IMR-90 (cell line): ENCODE measurements around the gene EXOG. TPM values are rescaled to one million over a fixed set of nuclear protein-coding genes. Genes with fewer than 3 reads are reported as not detected.

Experiments
- ATAC-seq: fragments of 200-7000 bp; cut with Tn5 transposase; 2 replicates; pipeline ENCODE4 v1.9.1; 2020; ENCODE audit warnings: low read depth, mild to moderate bottlenecking, moderate library complexity
- BruUV-seq: library from RNA; stranded (reverse); fragments of 400-500 nt; replicated peaks from 2 replicates; lab custom pipeline; 2021; lab: Mats Ljungman, UMichigan
- CTCF ChIA-PET: fragments of 300-600 bp; formaldehyde crosslinking; extraction: SDS; loops from one replicate; lab custom pipeline; 2021; ENCODE audit warnings: antibody characterized with exemption; lab: Yijun Ruan, JAX
- POLR2A ChIA-PET: fragments of 300-600 bp; sonication (Branson Sonifier 250); formaldehyde crosslinking; loops from one replicate; lab custom pipeline; 2022; ENCODE audit warnings: antibody characterized with exemption; ENCODE audit not compliant: unreplicated experiment; lab: Charles Lee
- DNase-seq: peaks from one replicate; pipeline ENCODE4 v3.0.0; 2013
- H2AFZ ChIP-seq: replicated peaks from 2 replicates; pipeline ENCODE3; 2013; ENCODE audit warnings: low read length, mild to moderate bottlenecking; ENCODE audit not compliant: poor library complexity
- H2AK5ac ChIP-seq: 2 replicates; pipeline ENCODE4 v1.6.1; 2013; ENCODE audit warnings: low read depth, low read length, inconsistent platforms
- H2AK9ac ChIP-seq: replicated peaks from 2 replicates; pipeline ENCODE3; 2013; ENCODE audit warnings: mild to moderate bottlenecking, low read depth, low read length, moderate library complexity; ENCODE audit not compliant: poor library complexity
- H2BK120ac ChIP-seq: 2 replicates; pipeline ENCODE4 v1.6.1; 2013; ENCODE audit warnings: low read depth, low read length, inconsistent platforms
- H2BK15ac ChIP-seq: 3 replicates; pipeline ENCODE4 v1.6.1; 2013; ENCODE audit warnings: low read depth, low read length, inconsistent platforms
- H2BK20ac ChIP-seq: 2 replicates; pipeline ENCODE4 v1.6.1; 2013; ENCODE audit warnings: low read depth, mild to moderate bottlenecking, inconsistent platforms, low read length, moderate library complexity
- H2BK5ac ChIP-seq: 2 replicates; pipeline ENCODE4 v1.6.1; 2013; ENCODE audit warnings: mild to moderate bottlenecking, low read depth, low read length, inconsistent platforms; ENCODE audit not compliant: poor library complexity, severe bottlenecking
- H3K14ac ChIP-seq: replicated peaks from 2 replicates; pipeline ENCODE4 v1.6.1; 2013; ENCODE audit warnings: low read depth, low read length, inconsistent platforms
- H3K18ac ChIP-seq: 2 replicates; pipeline ENCODE4 v1.6.1; 2013; ENCODE audit warnings: low read depth, low read length, control low read depth
- H3K23ac ChIP-seq: 2 replicates; pipeline ENCODE4 v1.6.1; 2013; ENCODE audit warnings: low read depth, low read length, inconsistent platforms
- H3K27ac ChIP-seq: 2 replicates; pipeline ENCODE4 v1.5.1; 2013; ENCODE audit warnings: mild to moderate bottlenecking, control low read depth, low read length; ENCODE audit not compliant: insufficient read depth
- H3K27me3 ChIP-seq: 2 replicates; pipeline ENCODE4 v1.6.1; 2013; ENCODE audit warnings: low read length; ENCODE audit not compliant: control insufficient read depth, insufficient read depth
- H3K36me3 ChIP-seq: 2 replicates; pipeline ENCODE4 v1.6.1; 2013; ENCODE audit warnings: low read length, mixed read lengths; ENCODE audit not compliant: control insufficient read depth, insufficient read depth
- H3K4ac ChIP-seq: 2 replicates; pipeline ENCODE4 v1.6.1; 2013; ENCODE audit warnings: low read depth, low read length, inconsistent platforms
- H3K4me1 ChIP-seq: 2 replicates; pipeline ENCODE4 v1.6.1; 2013; ENCODE audit warnings: low read length, mixed read lengths; ENCODE audit not compliant: control insufficient read depth, insufficient read depth
- H3K4me2 ChIP-seq: 2 replicates; pipeline ENCODE4 v1.6.1; 2013; ENCODE audit warnings: low read depth, mild to moderate bottlenecking, control low read depth, low read length, moderate library complexity
- H3K4me3 ChIP-seq: 2 replicates; pipeline ENCODE4 v1.5.1; 2013; ENCODE audit warnings: low read depth, mild to moderate bottlenecking, control low read depth, low read length, moderate library complexity; ENCODE audit not compliant: insufficient read depth
- H3K56ac ChIP-seq: 2 replicates; pipeline ENCODE4 v1.6.1; 2013; ENCODE audit warnings: low read length, inconsistent platforms; ENCODE audit not compliant: insufficient read depth; ENCODE audit errors: extremely low read depth
- H3K79me1 ChIP-seq, 2 experiments: 2 replicates each; pipeline ENCODE4 v1.6.1; 2013; ENCODE audit warnings: low read length in 2 of 2, inconsistent platforms in 1 of 2, low read depth in 1 of 2
- H3K9ac ChIP-seq: 2 replicates; pipeline ENCODE4 v1.6.1; 2013; ENCODE audit warnings: low read depth, low read length, control low read depth
- H3K9me1 ChIP-seq: 2 replicates; pipeline ENCODE4 v1.6.1; 2013; ENCODE audit warnings: low read length, inconsistent platforms; ENCODE audit not compliant: insufficient read depth
- H3K9me3 ChIP-seq: 2 replicates; pipeline ENCODE4 v1.6.1; 2013; ENCODE audit warnings: low read length; ENCODE audit not compliant: control insufficient read depth, insufficient read depth
- H4K20me1 ChIP-seq: 2 replicates; pipeline ENCODE4 v1.6.1; 2013; ENCODE audit warnings: low read length, inconsistent platforms; ENCODE audit not compliant: insufficient read depth
- H4K5ac ChIP-seq: 2 replicates; pipeline ENCODE4 v1.6.1; 2013; ENCODE audit warnings: mild to moderate bottlenecking, low read depth, low read length, control low read depth
- H4K8ac ChIP-seq, 2 experiments: 2 replicates each; pipeline ENCODE4 v1.6.1; 2013; ENCODE audit warnings: low read depth in 2 of 2, low read length in 2 of 2, control low read depth in 1 of 2, inconsistent platforms in 1 of 2
- H4K91ac ChIP-seq: 2 replicates; pipeline ENCODE4 v1.6.1; 2013; ENCODE audit warnings: low read depth, low read length, inconsistent platforms; ENCODE audit not compliant: insufficient read depth
- BHLHE40 ChIP-seq: fragments of 150-350 bp; IDR thresholded peaks from 2 replicates; pipeline ENCODE4 v1.6.1; 2016; ENCODE audit warnings: mild to moderate bottlenecking, low read depth, low read length
- WGBS, 2 experiments: methylation state at CpG; one replicate each; pipeline versions ENCODE4 v1.1.5 to v1.1.7; 2013; ENCODE audit warnings: missing lambda C conversion rate in 2 of 2; ENCODE audit not compliant: insufficient read length in 1 of 2; ENCODE audit errors: extremely low coverage in 2 of 2; 5-methylcytosine and 5-hydroxymethylcytosine counted together
- dilution Hi-C: fragments of 300-500 bp; cut with HindIII; formaldehyde crosslinking; loops from one replicate; pipeline ENCODE4 v1.14.3; 2018; ENCODE audit warnings: low sequenced_read_pairs; ENCODE audit not compliant: unreplicated experiment
- in situ Hi-C: fragments of 300-500 bp; cut with MboI; formaldehyde crosslinking; loops from 3 replicates; pipeline ENCODE4 v1.14.3; 2019; ENCODE audit warnings: low sequenced_read_pairs, inconsistent platforms, mixed read lengths
- intact Hi-C: fragments of 100-400 bp; cut with micrococcal nuclease; formaldehyde crosslinking; loops from 2 replicates; pipeline ENCODE4 v1.10.0; 2022
- polyA plus RNA-seq, 3 experiments: library from polyadenylated mRNA; depleted of rRNA; stranded (reverse); fragments of >200 nt; gene quantifications; 2 replicates each; pipeline ENCODE4 v1.2.3, GENCODE V29; 2012; ENCODE audit warnings: low replicate concordance in 1 of 3
- total RNA-seq: library from RNA; depleted of rRNA; stranded (reverse); fragments of >200 nt; gene quantifications from 2 replicates; pipeline ENCODE4 v1.2.3, GENCODE V29; 2012

Gene EXOG
- total and polyA plus RNA-seq, 2 of the 4 experiments (the other 2 are of a cell fraction) = 10.2 to 15.0 TPM

DNA sequence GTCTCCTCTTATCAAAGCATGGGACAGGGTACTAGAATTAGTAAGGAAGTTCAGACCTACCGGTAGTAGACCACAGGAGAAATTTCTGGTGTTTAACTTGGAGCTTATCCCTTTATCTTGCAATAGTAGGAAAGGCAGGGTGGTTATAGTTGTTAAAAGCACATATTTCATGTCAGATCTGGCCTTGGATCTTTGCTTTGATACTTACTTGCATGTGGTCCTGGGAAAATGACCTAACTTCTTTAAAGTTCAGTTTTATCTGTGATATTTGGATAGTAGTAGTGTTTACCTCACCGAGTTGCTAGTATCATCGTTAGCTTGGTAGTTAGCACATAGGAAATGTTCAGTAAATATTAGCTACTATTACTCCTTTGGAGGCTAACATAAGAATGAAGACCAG is 15.4 kb downstream of the EXOG start:
- Histone ChIP-seq H3K18ac (no peak overlapping the region), H4K91ac (no peak overlapping the region), H3K4ac (no peak overlapping the region), H3K14ac (no peak overlapping the region), H4K8ac (no peak overlapping the region), H2AK9ac (no peak overlapping the region), H3K36me3 (peaks cover 15% of the 10 kb centered on the region), H3K27me3 (no peaks in the 10 kb centered on the region), H2AK5ac (no peak overlapping the region), H3K4me1 (no peaks in the 10 kb centered on the region), H2AFZ (no peak overlapping the region), H3K23ac (no peak overlapping the region), H3K9me1 (no peaks in the 10 kb centered on the region), H2BK15ac (no peak overlapping the region), H3K56ac (no peak overlapping the region), H4K5ac (no peak overlapping the region), H3K27ac (no peak overlapping the region), H3K9ac (no peak overlapping the region), H2BK20ac (no peak overlapping the region), H4K20me1 (no peaks in the 10 kb centered on the region), H2BK5ac (no peak overlapping the region), H3K4me2 (no peak overlapping the region), H3K79me1 (no peaks in the 10 kb centered on the region), H2BK120ac (no peak overlapping the region), H3K9me3 (no peaks in the 10 kb centered on the region), H3K4me3 (no peak overlapping the region)
- BruUV-seq = no TSS peak
- dilution Hi-C loops (no loop called here), in situ Hi-C loops (no loop called here), intact Hi-C loops (no loop called here)
- CTCF ChIA-PET = no interaction called here
- ATAC-seq (no peak), DNase-seq (no peak)
- TF ChIP-seq BHLHE40 = no peak
- no CpG with 5 or more reads among the region's 3 CpGs for WGBS, 2 experiments
- POLR2A ChIA-PET = no interaction called here
